ENCODE measurements around the gene BTF3. TPM values are rescaled to one million over a fixed set of nuclear protein-coding genes. Genes with fewer than 3 reads are reported as not detected.

BTF3 gene
- total RNA-seq, 1 donor, result 207 TPM

- no peak for TF ChIP-seq CTCF (IDR thresholded peaks at IDR 0.05; ENCODE audit: extremely low read depth, low read depth, low read length)
These were observed 15.7 kb upstream of the BTF3 start for GRCh38 chr5:73482383-73483136.

GRCh38 chr5:73483676-73484075 lies 14.6 kb upstream of the BTF3 start:
- Histone ChIP-seq H3K9me3 (ENCODE audit: low read depth, low read length) (no peaks in the 10 kb centered on the region), H3K36me3 (ENCODE audit: insufficient read depth, low read length) (no peaks in the 10 kb centered on the region), H3K4me3 (ENCODE audit: insufficient read depth, low read length) (no peak overlapping the region), H3K4me2 (ENCODE audit: insufficient read depth, low read length) (no peak overlapping the region), H3K27me3 (ENCODE audit: insufficient read depth, low read length) (peaks cover 4% of the 10 kb centered on the region), H3K4me1 (ENCODE audit: insufficient read depth, low read length) (no peaks in the 10 kb centered on the region), H3K27ac (ENCODE audit: low read depth, low read length) (no peak overlapping the region), H2AFZ (ENCODE audit: low read length) (no peak overlapping the region), H4K20me1 (ENCODE audit: insufficient read depth, low read length) (no peaks in the 10 kb centered on the region), H3K79me2 (ENCODE audit: insufficient read depth, low read length) (no peaks in the 10 kb centered on the region)
- no peak for DNase-seq (ENCODE audit: insufficient read length, low spot score, missing footprints)
- no peak for TF ChIP-seq CTCF (IDR thresholded peaks at IDR 0.05; ENCODE audit: extremely low read depth, low read depth, low read length)

More at GRCh38 chr5:73482383-73483136, 15.7 kb upstream of the BTF3 start:
- Histone ChIP-seq H3K79me2 (ENCODE audit: insufficient read depth, low read length) (no peaks in the 10 kb centered on the region), H3K36me3 (ENCODE audit: insufficient read depth, low read length) (no peaks in the 10 kb centered on the region), H3K9me3 (ENCODE audit: low read depth, low read length) (no peaks in the 10 kb centered on the region), H2AFZ (ENCODE audit: low read length) (no peak overlapping the region), H3K4me1 (ENCODE audit: insufficient read depth, low read length) (no peaks in the 10 kb centered on the region), H4K20me1 (ENCODE audit: insufficient read depth, low read length) (no peaks in the 10 kb centered on the region), H3K27ac (ENCODE audit: low read depth, low read length) (no peak overlapping the region), H3K4me3 (ENCODE audit: insufficient read depth, low read length) (no peak overlapping the region), H3K4me2 (ENCODE audit: insufficient read depth, low read length) (no peak overlapping the region), H3K27me3 (ENCODE audit: insufficient read depth, low read length) (peaks cover 11% of the 10 kb centered on the region)
- peak; percentile 62 for DNase-seq (ENCODE audit: insufficient read length, low spot score, missing footprints)

GRCh38 chr5:73484511-73484910 lies 13.7 kb upstream of the BTF3 start:
- H3K4me1 ChIP-seq (ENCODE audit: insufficient read depth, low read length), result no peaks in the 10 kb centered on the region
- H3K36me3 ChIP-seq (ENCODE audit: insufficient read depth, low read length), result no peaks in the 10 kb centered on the region
- no peak for DNase-seq (ENCODE audit: insufficient read length, low spot score, missing footprints)
- H3K27ac ChIP-seq (ENCODE audit: low read depth, low read length), result no peak overlapping the region
- no peak for TF ChIP-seq CTCF (IDR thresholded peaks at IDR 0.05; ENCODE audit: extremely low read depth, low read depth, low read length)
- H3K4me2 ChIP-seq (ENCODE audit: insufficient read depth, low read length), result no peak overlapping the region
- H2AFZ ChIP-seq (ENCODE audit: low read length), result no peak overlapping the region
- H3K9me3 ChIP-seq (ENCODE audit: low read depth, low read length), result no peaks in the 10 kb centered on the region
- no peaks in the 10 kb centered on the region for H4K20me1 ChIP-seq (ENCODE audit: insufficient read depth, low read length)
- H3K4me3 ChIP-seq (ENCODE audit: insufficient read depth, low read length), result no peak overlapping the region
- H3K27me3 ChIP-seq (ENCODE audit: insufficient read depth, low read length), result no peaks in the 10 kb centered on the region
- no peaks in the 10 kb centered on the region for H3K79me2 ChIP-seq (ENCODE audit: insufficient read depth, low read length)

GRCh38 chr5:73485715-73486114 lies 12.5 kb upstream of the BTF3 start:
- H4K20me1 ChIP-seq (ENCODE audit: insufficient read depth, low read length), result no peaks in the 10 kb centered on the region

More at GRCh38 chr5:73485715-73486114, 12.5 kb upstream of the BTF3 start:
- Histone ChIP-seq H2AFZ (ENCODE audit: low read length) (no peak overlapping the region), H3K4me3 (ENCODE audit: insufficient read depth, low read length) (no peak overlapping the region), H3K36me3 (ENCODE audit: insufficient read depth, low read length) (no peaks in the 10 kb centered on the region), H3K79me2 (ENCODE audit: insufficient read depth, low read length) (no peaks in the 10 kb centered on the region), H3K27ac (ENCODE audit: low read depth, low read length) (no peak overlapping the region), H3K9me3 (ENCODE audit: low read depth, low read length) (no peaks in the 10 kb centered on the region), H3K4me1 (ENCODE audit: insufficient read depth, low read length) (no peaks in the 10 kb centered on the region), H3K27me3 (ENCODE audit: insufficient read depth, low read length) (no peaks in the 10 kb centered on the region), H3K4me2 (ENCODE audit: insufficient read depth, low read length) (no peak overlapping the region)
- DNase-seq (ENCODE audit: insufficient read length, low spot score, missing footprints), result no peak
- TF ChIP-seq CTCF (IDR thresholded peaks at IDR 0.05; ENCODE audit: extremely low read depth, low read depth, low read length), result no peak

Measured in osteoblast (primary cell).